ENCODE measurements around the gene MAML2. TPM values are rescaled to one million over a fixed set of nuclear protein-coding genes. Genes with fewer than 3 reads are reported as not detected.

The MAML2 gene
- total and polyA plus RNA-seq, 2 of the 8 experiments (the other 6 are each of a cell fraction or from before 2014, with no cell fraction given), result 3.8 to 6.6 TPM

DNA sequence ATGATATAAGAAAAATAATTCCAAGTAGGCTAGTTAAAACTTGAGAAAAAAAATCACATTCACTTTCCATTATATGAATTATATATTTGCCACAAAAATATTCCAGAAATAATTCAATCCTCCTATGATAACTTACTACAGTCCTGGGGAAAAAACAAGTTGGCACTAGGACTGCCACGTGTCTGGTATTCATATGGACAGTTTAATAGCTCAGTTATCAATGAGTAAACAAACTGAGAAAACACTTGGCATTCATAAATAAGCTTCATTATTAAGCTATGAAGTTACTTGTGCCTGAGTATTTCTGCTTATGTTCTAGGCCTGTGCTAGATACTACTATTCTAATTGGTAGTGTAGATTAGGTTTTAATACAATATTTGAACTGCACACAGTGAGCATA, 22.5 kb upstream of the MAML2 start:
- no peak overlapping the region for H3K4ac ChIP-seq (replicated peaks; ENCODE audit: insufficient read length, low read depth, low read length)
- H3K9me3 ChIP-seq (ENCODE audit: insufficient read depth in 2 of 2, low read depth in 1 of 2, low read length in 1 of 2), result no peaks in the 10 kb centered on the region
- H3K4me1 ChIP-seq (replicated peaks in 1 of 4; ENCODE audit: control insufficient read depth in 3 of 4, insufficient read depth in 4 of 4, low read length in 3 of 4), result no peaks in the 10 kb centered on the region
- H2BK120ac ChIP-seq (replicated peaks; ENCODE audit: low read depth, low read length), result no peak overlapping the region
- ChIA-PET POLR2A (ENCODE audit: partially characterized antibody) (no interaction called here), CTCF (ENCODE audit: partially characterized antibody) (interaction anchor here (1.5 kb wide), 1 partner anchor 22 kb away, joined by 4 read pairs; the partner anchor contains the start of gene MAML2)
- H3K18ac ChIP-seq (ENCODE audit: extremely low read depth, low read length), result no peak overlapping the region
- no peak for TF ChIP-seq RAD21 (IDR thresholded peaks at IDR 0.05 in 1 of 2, conservative IDR thresholded peaks at IDR 0.05 in 1 of 2; ENCODE audit: low read depth in 2 of 2, low read length in 2 of 2)
- no peak for TF ChIP-seq USF2 (IDR thresholded peaks at IDR 0.05; ENCODE audit: low read length)
- no peak overlapping the region for H3K14ac ChIP-seq (ENCODE audit: insufficient read length)
- H2BK5ac ChIP-seq (ENCODE audit: low read depth, low read length), result no peak overlapping the region
- no peak overlapping the region for H2AFZ ChIP-seq (ENCODE audit: low read length)
- no peak for FAIRE-seq
- H3K4me2 ChIP-seq (ENCODE audit: insufficient read depth in 1 of 2, low read depth in 2 of 2, low read length in 2 of 2), result no peak overlapping the region
- no peak overlapping the region for H2BK12ac ChIP-seq (ENCODE audit: low read depth, low read length)
- no peak overlapping the region for H3K23ac ChIP-seq (ENCODE audit: insufficient read length)
- H4K91ac ChIP-seq (replicated peaks; ENCODE audit: insufficient read length, low read length), result no peak overlapping the region
- H4K8ac ChIP-seq (ENCODE audit: extremely low read depth, insufficient read depth, low read length), result no peak overlapping the region
- WGBS, 2 experiments (ENCODE audit: extremely low coverage in 1 of 2, insufficient coverage in 1 of 2, insufficient read length in 1 of 2, insufficient replicate concordance in 2 of 2, low coverage in 1 of 2, low lambda C conversion rate in 2 of 2, missing lambda C conversion rate in 1 of 2), result 95% methylated on average over 1 of the region's 1 CpG; no CpG with 5 or more reads in 1 of the 2 experiments
- no peak overlapping the region for H3K56ac ChIP-seq (replicated peaks; ENCODE audit: insufficient read length, low read depth, low read length)
- no peak for DNase-seq (ENCODE audit: low read depth in 1 of 2, low spot score in 2 of 2)
- H3K23me2 ChIP-seq (ENCODE audit: low read depth, low read length), result no peaks in the 10 kb centered on the region
- no peak overlapping the region for H3K27ac ChIP-seq (ENCODE audit: low read depth, low read length)
- no peak overlapping the region for H2BK20ac ChIP-seq (ENCODE audit: low read length)
- H2AK5ac ChIP-seq (ENCODE audit: low read depth, low read length), result no peak overlapping the region
- no peaks in the 10 kb centered on the region for H3K27me3 ChIP-seq (replicated peaks in 1 of 4; ENCODE audit: control insufficient read depth in 3 of 4, extremely low read depth in 1 of 4, insufficient read depth in 3 of 4, low read length in 3 of 4)
- no peak overlapping the region for H3K4me3 ChIP-seq (ENCODE audit: extremely low read depth in 1 of 4, insufficient read depth in 2 of 4, low read depth in 3 of 4, low read length in 4 of 4)
- no peak overlapping the region for H3K9ac ChIP-seq (replicated peaks in 1 of 4; ENCODE audit: extremely low read depth in 1 of 4, low read depth in 3 of 4, low read length in 3 of 4)
- no peaks in the 10 kb centered on the region for H3K79me1 ChIP-seq (ENCODE audit: low read depth, low read length)
- no peaks in the 10 kb centered on the region for H3K79me2 ChIP-seq (ENCODE audit: control insufficient read depth in 1 of 2, insufficient read depth in 2 of 2, low read length in 2 of 2)
- no peak overlapping the region for H4K5ac ChIP-seq (ENCODE audit: insufficient read length, low read depth, low read length)
- no peaks in the 10 kb centered on the region for H4K20me1 ChIP-seq (replicated peaks in 1 of 2; ENCODE audit: control insufficient read depth in 1 of 2, insufficient read depth in 2 of 2, low read length in 2 of 2)
- H2BK15ac ChIP-seq (ENCODE audit: low read length), result no peak overlapping the region
- peaks cover 0 to 3% (median 0%) of the 10 kb centered on the region in 4 experiments; a peak in 3 of 8 replicates for H3K36me3 ChIP-seq (ENCODE audit: control insufficient read depth in 2 of 4, insufficient read depth in 4 of 4, low read length in 3 of 4)
